Measurements from ENCODE around the gene PLXDC2. TPM values are rescaled to one million over a fixed set of nuclear protein-coding genes. Genes with fewer than 3 reads are reported as not detected.

Gene PLXDC2
- total and polyA plus RNA-seq, 2 experiments from 2014 or later = 13.5 to 19.4 TPM

DNA sequence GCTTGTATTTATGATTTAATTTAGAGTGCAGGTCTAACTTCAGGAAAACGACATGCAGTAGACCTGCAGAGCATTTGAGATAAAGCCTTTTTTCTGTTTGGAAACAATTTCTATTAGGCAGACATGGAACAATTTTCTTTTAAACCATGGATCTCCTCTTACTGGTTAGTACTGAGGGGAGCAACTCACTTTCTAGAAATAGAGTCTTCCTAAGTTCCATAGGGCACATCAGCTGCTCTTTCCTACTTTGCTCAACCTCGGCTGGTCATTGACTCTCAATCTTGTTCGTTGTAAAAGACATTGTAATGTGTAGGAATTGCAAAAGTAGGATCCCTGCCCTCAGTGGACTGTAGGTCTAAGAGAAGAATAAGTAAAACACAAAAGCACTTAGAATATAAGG lies 58.0 kb downstream of the PLXDC2 start:
- no peaks in the 10 kb centered on the region for H3F3A ChIP-seq (replicated peaks; ENCODE audit: low read depth)
- H4K20me1 ChIP-seq (replicated peaks; ENCODE audit: insufficient read depth) = no peaks in the 10 kb centered on the region
- TF ChIP-seq NANOG (IDR thresholded peaks at IDR 0.05; ENCODE audit: borderline replicate concordance) = no peak
- TF ChIP-seq POLR2AphosphoS5 (IDR thresholded peaks at IDR 0.05; ENCODE audit: low read depth) = no peak
- no peak for TF ChIP-seq CREB1 (CRISPR knock-in tag; IDR thresholded peaks at IDR 0.05; ENCODE audit: low read depth)
- no peak for TF ChIP-seq ZNF114 (CRISPR knock-in tag; IDR thresholded peaks at IDR 0.05)
- TF ChIP-seq JUNB (IDR thresholded peaks at IDR 0.05; ENCODE audit: unreplicated experiment) = no peak
- no peak for TF ChIP-seq EZH2phosphoT487 (IDR thresholded peaks at IDR 0.05; ENCODE audit: unreplicated experiment)
- TF ChIP-seq ETS1 (IDR thresholded peaks at IDR 0.05) = no peak
- no peak for TF ChIP-seq ZNF331 (CRISPR knock-in tag; IDR thresholded peaks at IDR 0.05; ENCODE audit: low read depth)
- no peak for TF ChIP-seq EZH2 (IDR thresholded peaks at IDR 0.05; ENCODE audit: low read depth, unreplicated experiment)
- TF ChIP-seq REST (IDR thresholded peaks at IDR 0.05; ENCODE audit: unreplicated experiment) = no peak
- TF ChIP-seq, protein P1, sequence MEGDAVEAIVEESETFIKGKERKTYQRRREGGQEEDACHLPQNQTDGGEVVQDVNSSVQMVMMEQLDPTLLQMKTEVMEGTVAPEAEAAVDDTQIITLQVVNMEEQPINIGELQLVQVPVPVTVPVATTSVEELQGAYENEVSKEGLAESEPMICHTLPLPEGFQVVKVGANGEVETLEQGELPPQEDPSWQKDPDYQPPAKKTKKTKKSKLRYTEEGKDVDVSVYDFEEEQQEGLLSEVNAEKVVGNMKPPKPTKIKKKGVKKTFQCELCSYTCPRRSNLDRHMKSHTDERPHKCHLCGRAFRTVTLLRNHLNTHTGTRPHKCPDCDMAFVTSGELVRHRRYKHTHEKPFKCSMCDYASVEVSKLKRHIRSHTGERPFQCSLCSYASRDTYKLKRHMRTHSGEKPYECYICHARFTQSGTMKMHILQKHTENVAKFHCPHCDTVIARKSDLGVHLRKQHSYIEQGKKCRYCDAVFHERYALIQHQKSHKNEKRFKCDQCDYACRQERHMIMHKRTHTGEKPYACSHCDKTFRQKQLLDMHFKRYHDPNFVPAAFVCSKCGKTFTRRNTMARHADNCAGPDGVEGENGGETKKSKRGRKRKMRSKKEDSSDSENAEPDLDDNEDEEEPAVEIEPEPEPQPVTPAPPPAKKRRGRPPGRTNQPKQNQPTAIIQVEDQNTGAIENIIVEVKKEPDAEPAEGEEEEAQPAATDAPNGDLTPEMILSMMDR (conservative IDR thresholded peaks at IDR 0.05; ENCODE audit: low read depth in 2 of 2) = no peak
- TF ChIP-seq STAT1 (IDR thresholded peaks at IDR 0.05; ENCODE audit: unreplicated experiment) = no peak
- TF ChIP-seq, protein P2, sequence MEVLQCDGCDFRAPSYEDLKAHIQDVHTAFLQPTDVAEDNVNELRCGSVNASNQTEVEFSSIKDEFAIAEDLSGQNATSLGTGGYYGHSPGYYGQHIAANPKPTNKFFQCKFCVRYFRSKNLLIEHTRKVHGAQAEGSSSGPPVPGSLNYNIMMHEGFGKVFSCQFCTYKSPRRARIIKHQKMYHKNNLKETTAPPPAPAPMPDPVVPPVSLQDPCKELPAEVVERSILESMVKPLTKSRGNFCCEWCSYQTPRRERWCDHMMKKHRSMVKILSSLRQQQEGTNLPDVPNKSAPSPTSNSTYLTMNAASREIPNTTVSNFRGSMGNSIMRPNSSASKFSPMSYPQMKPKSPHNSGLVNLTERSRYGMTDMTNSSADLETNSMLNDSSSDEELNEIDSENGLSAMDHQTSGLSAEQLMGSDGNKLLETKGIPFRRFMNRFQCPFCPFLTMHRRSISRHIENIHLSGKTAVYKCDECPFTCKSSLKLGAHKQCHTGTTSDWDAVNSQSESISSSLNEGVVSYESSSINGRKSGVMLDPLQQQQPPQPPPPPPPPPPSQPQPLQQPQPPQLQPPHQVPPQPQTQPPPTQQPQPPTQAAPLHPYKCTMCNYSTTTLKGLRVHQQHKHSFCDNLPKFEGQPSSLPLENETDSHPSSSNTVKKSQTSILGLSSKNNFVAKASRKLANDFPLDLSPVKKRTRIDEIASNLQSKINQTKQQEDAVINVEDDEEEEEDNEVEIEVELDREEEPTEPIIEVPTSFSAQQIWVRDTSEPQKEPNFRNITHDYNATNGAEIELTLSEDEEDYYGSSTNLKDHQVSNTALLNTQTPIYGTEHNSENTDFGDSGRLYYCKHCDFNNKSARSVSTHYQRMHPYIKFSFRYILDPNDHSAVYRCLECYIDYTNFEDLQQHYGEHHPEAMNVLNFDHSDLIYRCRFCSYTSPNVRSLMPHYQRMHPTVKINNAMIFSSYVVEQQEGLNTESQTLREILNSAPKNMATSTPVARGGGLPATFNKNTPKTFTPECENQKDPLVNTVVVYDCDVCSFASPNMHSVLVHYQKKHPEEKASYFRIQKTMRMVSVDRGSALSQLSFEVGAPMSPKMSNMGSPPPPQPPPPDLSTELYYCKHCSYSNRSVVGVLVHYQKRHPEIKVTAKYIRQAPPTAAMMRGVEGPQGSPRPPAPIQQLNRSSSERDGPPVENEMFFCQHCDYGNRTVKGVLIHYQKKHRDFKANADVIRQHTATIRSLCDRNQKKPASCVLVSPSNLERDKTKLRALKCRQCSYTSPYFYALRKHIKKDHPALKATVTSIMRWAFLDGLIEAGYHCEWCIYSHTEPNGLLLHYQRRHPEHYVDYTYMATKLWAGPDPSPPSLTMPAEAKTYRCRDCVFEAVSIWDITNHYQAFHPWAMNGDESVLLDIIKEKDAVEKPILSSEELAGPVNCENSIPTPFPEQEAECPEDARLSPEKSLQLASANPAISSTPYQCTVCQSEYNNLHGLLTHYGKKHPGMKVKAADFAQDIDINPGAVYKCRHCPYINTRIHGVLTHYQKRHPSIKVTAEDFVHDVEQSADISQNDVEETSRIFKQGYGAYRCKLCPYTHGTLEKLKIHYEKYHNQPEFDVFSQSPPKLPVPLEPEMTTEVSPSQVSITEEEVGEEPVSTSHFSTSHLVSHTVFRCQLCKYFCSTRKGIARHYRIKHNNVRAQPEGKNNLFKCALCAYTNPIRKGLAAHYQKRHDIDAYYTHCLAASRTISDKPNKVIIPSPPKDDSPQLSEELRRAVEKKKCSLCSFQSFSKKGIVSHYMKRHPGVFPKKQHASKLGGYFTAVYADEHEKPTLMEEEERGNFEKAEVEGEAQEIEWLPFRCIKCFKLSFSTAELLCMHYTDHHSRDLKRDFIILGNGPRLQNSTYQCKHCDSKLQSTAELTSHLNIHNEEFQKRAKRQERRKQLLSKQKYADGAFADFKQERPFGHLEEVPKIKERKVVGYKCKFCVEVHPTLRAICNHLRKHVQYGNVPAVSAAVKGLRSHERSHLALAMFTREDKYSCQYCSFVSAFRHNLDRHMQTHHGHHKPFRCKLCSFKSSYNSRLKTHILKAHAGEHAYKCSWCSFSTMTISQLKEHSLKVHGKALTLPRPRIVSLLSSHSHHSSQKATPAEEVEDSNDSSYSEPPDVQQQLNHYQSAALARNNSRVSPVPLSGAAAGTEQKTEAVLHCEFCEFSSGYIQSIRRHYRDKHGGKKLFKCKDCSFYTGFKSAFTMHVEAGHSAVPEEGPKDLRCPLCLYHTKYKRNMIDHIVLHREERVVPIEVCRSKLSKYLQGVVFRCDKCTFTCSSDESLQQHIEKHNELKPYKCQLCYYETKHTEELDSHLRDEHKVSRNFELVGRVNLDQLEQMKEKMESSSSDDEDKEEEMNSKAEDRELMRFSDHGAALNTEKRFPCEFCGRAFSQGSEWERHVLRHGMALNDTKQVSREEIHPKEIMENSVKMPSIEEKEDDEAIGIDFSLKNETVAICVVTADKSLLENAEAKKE (CRISPR knock-in tag; IDR thresholded peaks at IDR 0.05) = no peak
- no peak overlapping the region for H3K4me3 Mint-ChIP-seq
- DNase-seq (ENCODE audit: low spot score) (no peak), ATAC-seq (no peak)
- H3K9me3 Mint-ChIP-seq = no peaks in the 10 kb centered on the region
- H3K36me3 ChIP-seq (ENCODE audit: insufficient read depth) = no peaks in the 10 kb centered on the region
- H3K9me2 ChIP-seq (ENCODE audit: insufficient read depth) = no peaks in the 10 kb centered on the region
- no peak overlapping the region for H3K4me3 ChIP-seq
- H3K36me3 Mint-ChIP-seq (ENCODE audit: low read depth) = peaks cover 8% of the 10 kb centered on the region; the same call in 2 of the 3 replicates
- no peaks in the 10 kb centered on the region for H3K27me3 ChIP-seq (ENCODE audit: insufficient read depth)
- H3K27ac Mint-ChIP-seq = no peak overlapping the region
- H3K4me1 Mint-ChIP-seq = peaks cover 22% of the 10 kb centered on the region
- H2AFZ ChIP-seq = no peak overlapping the region
- H3K4me1 ChIP-seq (ENCODE audit: insufficient read depth) = peaks cover 8% of the 10 kb centered on the region; the same call in 1 of the 2 replicates
- H3K27me3 Mint-ChIP-seq (ENCODE audit: insufficient read depth, low read depth, poor library complexity) = no peaks in the 10 kb centered on the region
- peaks cover 59% of the 10 kb centered on the region for H3K79me2 ChIP-seq (replicated peaks; ENCODE audit: insufficient read depth)
- no peak overlapping the region for H3K4me2 ChIP-seq
- H3K27ac ChIP-seq (ENCODE audit: low read depth) = no peak overlapping the region
